B cell (primary cell): Measurements from ENCODE around the gene TSG101. TPM values are rescaled to one million over a fixed set of nuclear protein-coding genes. Genes with fewer than 3 reads are reported as not detected.

Experiments used
- ATAC-seq: fragments of 200-7000 bp; cut with Tn5 transposase; one replicate; pipeline ENCODE4 v1.10.0; 2021; ENCODE audit warnings: low read depth, mild to moderate bottlenecking, moderate number of reproducible peaks, moderate library complexity
- CTCF ChIA-PET: fragments of 350-600 bp; sonication (Branson Sonifier 250); formaldehyde crosslinking; loops from one replicate; lab custom pipeline; 2021; ENCODE audit warnings: antibody characterized with exemption, inconsistent platforms; lab: Charles Lee
- POLR2A ChIA-PET: fragments of 350-600 bp; sonication (Branson Sonifier 250); formaldehyde crosslinking; loops from one replicate; lab custom pipeline; 2021; ENCODE audit warnings: antibody characterized with exemption; lab: Charles Lee
- DNase-seq: peaks from one replicate; pipeline ENCODE4 v3.0.0; 2013
- H2AFZ ChIP-seq: 2 replicates; pipeline ENCODE4 v1.6.1; 2012; ENCODE audit warnings: mild to moderate bottlenecking, low read depth, low read length; ENCODE audit not compliant: insufficient read depth, poor library complexity, severe bottlenecking
- H3K27ac ChIP-seq, 2 donors: 1 replicate in 1 of 2; 2 replicates in 1 of 2; pipeline ENCODE4 v1.5.1; 2012 to 2013; ENCODE audit warnings: low read length in 2 of 2, mild to moderate bottlenecking in 2 of 2, moderate library complexity in 1 of 2
- H3K27me3 ChIP-seq, 4 experiments: fragments of 200-600 bp in 1 of 4; sonication (generic) in 1 of 4; replicated peaks in 1 of 4; 1 replicate in 2 of 4; 2 replicates in 2 of 4; pipeline versions ENCODE4 v1.6.1 to v1.7.0; 2013 to 2016; ENCODE audit warnings: low read length in 3 of 4, mild to moderate bottlenecking in 2 of 4, mixed read lengths in 1 of 4, moderate library complexity in 1 of 4; ENCODE audit not compliant: insufficient read depth in 4 of 4, control insufficient read depth in 3 of 4; ENCODE audit errors: control extremely low read depth in 1 of 4
- H3K36me3 ChIP-seq, 2 experiments: replicated peaks in 1 of 2; 1 replicate in 1 of 2; 2 replicates in 1 of 2; pipeline versions ENCODE4 v1.6.1 to v1.7.1; 2013; ENCODE audit warnings: low read length in 1 of 2; ENCODE audit not compliant: insufficient read depth in 2 of 2, control insufficient read depth in 1 of 2; ENCODE audit errors: control extremely low read depth in 1 of 2, extremely low read depth in 1 of 2
- H3K4me1 ChIP-seq, 2 donors: fragments of 200-600 bp in 1 of 2; sonication (generic) in 1 of 2; 1 replicate in 1 of 2; 2 replicates in 1 of 2; pipeline versions ENCODE4 v1.5.1 to v1.6.1; 2013 to 2017; ENCODE audit warnings: low read length in 2 of 2; ENCODE audit not compliant: control insufficient read depth in 2 of 2, insufficient read depth in 2 of 2
- H3K4me2 ChIP-seq: replicated peaks from 2 replicates; pipeline ENCODE3; 2012; ENCODE audit warnings: mild to moderate bottlenecking, low read depth, low read length; ENCODE audit not compliant: poor library complexity, severe bottlenecking
- H3K4me3 ChIP-seq, 5 experiments: fragments of 200-600 bp in 1 of 5; sonication (generic) in 1 of 5; 1 replicate in 3 of 5; 2 replicates in 2 of 5; pipeline versions ENCODE4 v1.5.1 to v1.7.0; 2011 to 2016; ENCODE audit warnings: low read length in 4 of 5, mild to moderate bottlenecking in 4 of 5, low read depth in 2 of 5, control low read depth in 1 of 5, moderate library complexity in 1 of 5; ENCODE audit not compliant: insufficient read depth in 1 of 5; ENCODE audit errors: control extremely low read depth in 1 of 5, extremely low read depth in 1 of 5
- H3K79me2 ChIP-seq: fragments of 200-600 bp; sonication (generic); one replicate; pipeline ENCODE4 v1.6.0; 2016; ENCODE audit warnings: low read length; ENCODE audit not compliant: control insufficient read depth, insufficient read depth
- H3K9ac ChIP-seq: fragments of 200-600 bp; sonication (generic); 2 replicates; pipeline ENCODE4 v1.6.1; 2017; ENCODE audit warnings: mild to moderate bottlenecking, low read length, moderate library complexity
- H3K9me3 ChIP-seq, 3 donors: one replicate each; pipeline versions ENCODE4 v1.6.1 to v1.7.1; 2013; ENCODE audit warnings: low read length in 2 of 3; ENCODE audit not compliant: control insufficient read depth in 2 of 3, insufficient read depth in 1 of 3; ENCODE audit errors: control extremely low read depth in 1 of 3
- H4K20me1 ChIP-seq: 2 replicates; pipeline ENCODE4 v1.6.0; 2012; ENCODE audit warnings: mild to moderate bottlenecking, low read length; ENCODE audit not compliant: insufficient read depth, control insufficient read depth, poor library complexity, severe bottlenecking
- H3K27ac Mint-ChIP-seq: one replicate; pipeline ENCODE4 v1.8.0; 2021; ENCODE audit warnings: mixed read lengths
- H3K27me3 Mint-ChIP-seq: one replicate; pipeline ENCODE4 v1.8.0; 2021; ENCODE audit warnings: mixed read lengths
- H3K4me1 Mint-ChIP-seq: one replicate; pipeline ENCODE4 v1.8.0; 2021; ENCODE audit warnings: mixed read lengths
- H3K4me3 Mint-ChIP-seq: one replicate; pipeline ENCODE4 v1.8.0; 2021; ENCODE audit warnings: mixed read lengths
- H3K9me3 Mint-ChIP-seq: one replicate; pipeline ENCODE4 v1.8.0; 2022; ENCODE audit warnings: mixed read lengths; ENCODE audit not compliant: insufficient read depth
- CTCF ChIP-seq: fragments of 200-600 bp; IDR thresholded peaks from one replicate; pipeline ENCODE4 v1.8.0; 2022; ENCODE audit warnings: antibody characterized with exemption, mild to moderate bottlenecking
- EZH2 ChIP-seq: IDR thresholded peaks from 2 replicates; pipeline ENCODE4 v1.6.1; 2012; ENCODE audit warnings: borderline replicate concordance, low read depth, mild to moderate bottlenecking, moderate library complexity, low read length; ENCODE audit not compliant: insufficient read depth, poor library complexity, severe bottlenecking
- WGBS: methylation state at CpG from one replicate; pipeline ENCODE4 v1.1.5; 2013; ENCODE audit warnings: missing lambda C conversion rate; ENCODE audit not compliant: insufficient coverage; 5-methylcytosine and 5-hydroxymethylcytosine counted together
- intact Hi-C: fragments of 100-400 bp; cut with micrococcal nuclease; formaldehyde crosslinking; loops from one replicate; pipeline ENCODE4 v1.10.0; 2022
- polyA plus RNA-seq: library from polyadenylated mRNA; depleted of rRNA; stranded (reverse); fragments of >200 nt; gene quantifications from 2 replicates; pipeline ENCODE4 v1.2.3, GENCODE V29; 2012
- total RNA-seq, 2 donors: library from RNA; stranded (reverse); fragments of 120-200 nt in 1 of 2; gene quantifications; 1 replicate in 1 of 2; 2 replicates in 1 of 2; pipeline versions ENCODE4 v1.2.3 to v1.2.4, GENCODE V29; 2013 to 2022

TSG101 gene
- total and polyA plus RNA-seq, 2 donors (not counting 1 experiment from before 2014, with no cell fraction given), result 50.9 to 56.5 TPM

GRCh38 chr11:18438691-18439090 lies 88.1 kb downstream of the TSG101 start:
- Histone ChIP-seq H3K36me3 (no peaks in the 10 kb centered on the region), H3K27me3 (no peaks in the 10 kb centered on the region), H3K9me3 (no peaks in the 10 kb centered on the region), H3K27ac (no peak overlapping the region), H3K4me1 (no peaks in the 10 kb centered on the region), H4K20me1 (no peaks in the 10 kb centered on the region), H3K4me2 (no peak overlapping the region), H3K9ac (no peak overlapping the region), H3K79me2 (no peaks in the 10 kb centered on the region), H2AFZ (no peak overlapping the region), H3K4me3 (no peak overlapping the region)
- Mint-ChIP-seq H3K27me3 (peaks cover 5% of the 10 kb centered on the region), H3K4me1 (no peaks in the 10 kb centered on the region), H3K4me3 (no peak overlapping the region), H3K9me3 (no peaks in the 10 kb centered on the region), H3K27ac (no peak overlapping the region)
- intact Hi-C loops, result no loop called here
- TF ChIP-seq CTCF, result no peak
- TF ChIP-seq EZH2, result no peak
- no CpG with 5 or more reads among the region's 2 CpGs for WGBS
- POLR2A ChIA-PET, result no interaction called here
- DNase-seq, result no peak
- ATAC-seq, result no peak
- CTCF ChIA-PET, result no interaction called here

Other genes with a start within 250 kb of the TSG101 start
- 31.3 and 38.4 TPM in 2 replicates for gene HPS5, start 204.8 kb downstream of the TSG101 start, total RNA-seq
- 15.2 and 16.5 TPM in 2 replicates for gene HPS5, start 204.8 kb downstream of the TSG101 start, polyA plus RNA-seq
- 71.9 and 74.7 TPM in 2 replicates for gene GTF2H1, start 204.4 kb downstream of the TSG101 start, total RNA-seq
- 42.0 and 43.7 TPM in 2 replicates for gene GTF2H1, start 204.4 kb downstream of the TSG101 start, polyA plus RNA-seq
- 90.0 and 91.2 TPM in 2 replicates for gene LDHA, start 132.4 kb downstream of the TSG101 start, total RNA-seq
- 113 and 144 TPM in 2 replicates for gene LDHA, start 132.4 kb downstream of the TSG101 start, polyA plus RNA-seq
- not detected in 2 replicates for gene LDHC, start 114.6 kb downstream of the TSG101 start, total RNA-seq
- gene LDHC, start 114.6 kb downstream of the TSG101 start, polyA plus RNA-seq, result 0.31 TPM in 1 of 2 replicates, not detected in the other
- 0.27 TPM in 1 of 2 replicates, not detected in the other for gene LDHAL6A, start 71.1 kb downstream of the TSG101 start, total RNA-seq
- 0.12 TPM in 1 of 2 replicates, not detected in the other for gene LDHAL6A, start 71.1 kb downstream of the TSG101 start, polyA plus RNA-seq
- 12.4 and 12.8 TPM in 2 replicates for gene UEVLD, start 61.8 kb upstream of the TSG101 start, total RNA-seq
- 3.8 and 6.3 TPM in 2 replicates for gene UEVLD, start 61.8 kb upstream of the TSG101 start, polyA plus RNA-seq
- 1.2 and 3.2 TPM in 2 replicates for gene MISFA, start 72.8 kb upstream of the TSG101 start, total RNA-seq
- not detected in 2 replicates for gene MISFA, start 72.8 kb upstream of the TSG101 start, polyA plus RNA-seq
- gene SPTY2D1, start 107.4 kb upstream of the TSG101 start, total RNA-seq, result 16.5 and 17.8 TPM in 2 replicates
- 4.7 and 10.9 TPM in 2 replicates for gene SPTY2D1, start 107.4 kb upstream of the TSG101 start, polyA plus RNA-seq
- 0.58 and 1.1 TPM in 2 replicates for gene TMEM86A, start 171.8 kb upstream of the TSG101 start, total RNA-seq
- gene TMEM86A, start 171.8 kb upstream of the TSG101 start, polyA plus RNA-seq, result 0.40 and 0.94 TPM in 2 replicates
- gene IGSF22, start 199.2 kb upstream of the TSG101 start, total RNA-seq, result 1.6 and 2.6 TPM in 2 replicates
- 0.36 and 0.91 TPM in 2 replicates for gene IGSF22, start 199.2 kb upstream of the TSG101 start, polyA plus RNA-seq